Epidermal melanocyte (primary cell): ENCODE results near the gene ZFAND6.
"Not testable (repeated sequence)": the region's sequence is repeated elsewhere in the genome, so short reads cannot be mapped to it uniquely, and the experiment has no call there.

ENCODE experiments used
- DNase-seq: peaks from one replicate; pipeline ENCODE4 v3.0.0; 2011; ENCODE audit warnings: low spot score; ENCODE audit not compliant: insufficient read length

ZFAND6 gene

DNA sequence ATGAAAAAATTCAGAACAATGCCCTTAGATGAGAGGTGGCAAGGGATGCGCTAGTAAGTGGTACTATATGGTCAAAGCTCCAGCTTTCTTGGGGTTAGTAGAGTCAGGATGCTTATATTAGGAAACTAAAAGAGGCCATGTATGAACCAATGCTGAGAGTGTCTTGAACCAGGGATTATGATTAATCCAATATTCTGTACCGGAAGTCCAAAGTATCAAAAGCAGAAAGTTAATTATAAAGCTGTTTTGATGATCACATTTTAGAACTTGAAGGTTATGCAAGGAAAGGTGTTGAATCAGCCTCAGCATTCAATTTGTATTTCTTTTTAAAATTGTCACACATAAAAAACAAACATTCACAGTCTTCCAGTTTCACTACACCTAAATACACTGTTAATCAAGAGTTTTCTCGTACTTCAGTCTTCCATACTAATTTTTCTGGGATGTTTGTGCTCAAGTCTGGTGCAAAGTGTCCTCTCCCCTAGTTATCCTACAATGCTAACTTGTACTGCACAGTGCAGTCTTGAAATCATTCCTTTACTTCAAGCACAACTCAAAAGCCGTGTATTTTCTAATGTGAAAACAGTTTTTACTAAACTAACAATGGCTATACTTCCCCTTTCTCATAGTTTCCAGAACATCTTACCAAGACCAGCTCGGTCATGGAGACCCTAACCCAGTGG is 82.6 kb downstream of the ZFAND6 start:
- no peak for DNase-seq

DNA sequence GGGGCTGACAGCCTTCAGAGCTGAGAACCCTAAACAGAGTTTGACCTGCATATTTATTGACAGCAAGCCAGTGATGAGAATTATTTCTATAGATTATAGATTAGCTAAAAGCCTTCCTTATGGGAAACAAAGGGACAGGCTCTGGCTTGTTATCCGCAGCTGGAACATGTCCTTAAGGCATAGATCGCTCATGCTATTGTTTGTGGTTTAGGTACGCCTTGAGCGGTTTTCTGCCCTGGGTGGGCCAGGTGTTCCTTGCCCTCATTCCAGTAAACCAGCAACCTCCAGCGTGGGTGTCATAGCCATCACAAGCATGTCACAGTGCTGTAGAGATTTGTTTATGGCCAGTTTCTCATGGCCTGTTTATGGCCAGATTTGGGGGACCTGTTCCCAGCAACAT is 83.2 kb downstream of the ZFAND6 start:
- no peak for DNase-seq

DNA sequence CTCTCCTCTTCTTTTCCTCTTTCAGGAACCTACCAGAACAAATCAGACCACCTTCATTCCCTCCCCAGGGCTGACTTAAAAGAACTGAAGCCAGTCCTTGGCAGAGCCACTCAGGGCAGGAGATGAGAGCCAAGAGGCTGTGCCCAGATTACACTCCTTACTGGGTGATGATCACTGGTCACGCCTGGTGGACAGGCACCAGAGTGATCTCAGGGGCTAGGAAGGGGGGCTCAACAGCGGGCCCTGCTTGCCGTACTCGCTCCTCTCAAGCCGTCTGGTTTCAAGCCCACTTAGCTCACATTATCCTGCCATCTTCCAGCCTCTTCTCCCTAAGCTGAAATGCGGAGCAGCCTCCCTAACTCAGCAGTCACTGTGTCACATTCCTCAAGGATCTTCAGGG is 91.7 kb downstream of the ZFAND6 start:
- DNase-seq: no peak

- no peak for DNase-seq
Observed at GRCh38 chr15:80151576-80151975, 92.1 kb downstream of the ZFAND6 start.

- peak; percentile 87 for DNase-seq
Observed at GRCh38 chr15:80152180-80152895, 92.9 kb downstream of the ZFAND6 start.

- DNase-seq: no peak
Observed at GRCh38 chr15:80152896-80153876, 93.7 kb downstream of the ZFAND6 start, which contains the start of gene FAH. Gene FAH, plus strand, starts transcription at chr15:80152999. Its CDS starts 56 bp downstream, at chr15:80153055.

- no peak for DNase-seq
Observed at GRCh38 chr15:80153900-80154299, 94.4 kb downstream of the ZFAND6 start.

- DNase-seq: no peak
Observed at GRCh38 chr15:80154336-80154735, 94.9 kb downstream of the ZFAND6 start.

DNA sequence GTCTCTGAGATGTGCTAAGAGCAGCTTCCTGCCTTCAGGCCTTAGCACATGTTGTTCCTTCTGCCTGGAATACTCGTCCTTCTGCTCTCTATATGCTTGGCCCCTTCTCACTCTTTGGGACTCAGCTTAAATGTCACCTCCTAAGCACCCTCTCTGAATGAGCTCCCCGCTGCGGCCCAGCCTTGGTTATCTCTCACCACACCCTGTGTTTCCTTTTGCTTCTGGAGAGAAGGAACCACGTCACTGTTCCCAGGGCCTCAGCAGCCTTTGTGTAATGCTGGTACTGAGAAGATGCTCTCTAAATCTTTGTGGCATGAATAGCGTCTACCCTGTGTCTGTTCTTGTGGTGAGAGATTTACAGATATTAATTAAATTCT is 95.5 kb downstream of the ZFAND6 start:
- DNase-seq: no peak

- DNase-seq: not testable (repeated sequence)
Observed at GRCh38 chr15:80155378-80156175, 96.1 kb downstream of the ZFAND6 start.

- DNase-seq: no peak
Observed at GRCh38 chr15:80156176-80156720, 96.8 kb downstream of the ZFAND6 start.

DNA sequence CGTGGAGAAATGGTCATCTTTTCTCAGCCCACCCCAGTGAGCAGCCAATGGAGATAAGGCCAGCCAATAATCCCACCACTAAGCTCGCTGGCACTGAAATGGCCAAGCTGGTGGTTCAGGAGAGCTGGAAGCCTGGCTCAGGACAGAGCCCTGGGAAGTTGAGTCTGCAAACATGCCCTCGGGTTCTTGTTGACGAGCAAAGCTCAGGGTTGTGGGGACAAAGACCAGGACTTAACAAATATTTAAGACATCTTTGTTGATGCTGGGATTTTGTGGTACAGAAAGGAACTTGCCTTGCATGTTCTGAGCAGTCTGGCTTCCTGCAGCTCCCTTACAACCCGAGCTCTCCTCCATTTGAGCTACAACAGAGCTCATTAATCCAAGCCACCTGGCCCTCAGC is 97.7 kb downstream of the ZFAND6 start:
- DNase-seq: no peak

DNA sequence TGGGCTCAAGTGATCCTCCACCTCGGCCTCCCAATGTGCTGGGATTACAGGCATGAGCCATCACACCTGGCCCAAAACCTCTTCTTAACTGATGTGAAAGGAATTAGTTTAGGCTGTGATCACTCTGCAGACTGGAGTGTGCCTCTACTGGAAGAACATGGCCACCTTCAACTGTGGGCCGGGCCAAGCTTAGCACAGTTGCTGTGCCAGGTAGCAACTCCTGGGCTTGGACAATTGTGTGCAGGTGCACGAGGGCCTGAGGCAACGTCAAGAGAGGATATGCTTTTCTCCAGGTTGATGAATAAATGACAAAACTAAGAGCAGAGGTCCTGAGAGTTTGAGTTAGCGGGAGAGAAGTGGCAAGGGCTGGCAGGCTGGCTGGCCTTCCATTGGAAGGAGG is 99.8 kb downstream of the ZFAND6 start:
- DNase-seq: no peak

DNA sequence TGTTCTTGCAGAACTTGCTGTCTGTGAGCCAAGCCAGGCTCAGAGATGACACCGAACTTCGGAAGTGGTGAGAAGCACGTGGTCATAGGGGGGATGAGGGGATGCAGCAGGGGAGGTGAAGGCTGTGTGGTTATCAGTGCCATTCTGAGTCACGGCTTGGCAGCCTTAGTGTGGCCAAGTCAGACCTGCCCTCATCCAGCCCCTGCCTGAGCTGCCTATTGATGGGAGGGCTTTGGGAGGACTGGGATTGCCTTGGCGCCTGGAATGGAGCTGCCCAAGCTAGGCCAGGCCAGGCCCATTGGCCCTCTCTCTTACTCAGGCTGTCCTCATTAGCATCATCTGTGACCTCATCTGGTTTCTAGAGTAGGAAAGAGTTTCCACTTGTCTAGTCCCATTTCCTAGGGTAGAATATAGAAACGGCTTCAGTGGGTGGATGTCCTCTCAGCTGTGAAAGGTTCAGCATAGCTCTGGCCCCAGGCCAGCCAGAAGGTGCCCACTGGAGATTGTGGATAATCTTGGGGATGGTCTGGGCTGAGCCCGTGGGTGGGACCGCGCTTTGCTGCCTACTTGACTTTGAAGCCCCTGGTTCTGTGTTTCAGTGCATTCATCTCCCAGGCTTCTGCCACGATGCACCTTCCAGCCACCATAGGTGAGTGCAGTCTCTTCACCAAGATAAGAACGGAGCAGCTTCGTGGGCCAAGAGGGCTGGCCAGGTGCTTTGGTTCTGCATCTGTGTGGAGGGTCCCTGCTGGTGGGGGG is 100.5 kb downstream of the ZFAND6 start:
- DNase-seq: no peak

- DNase-seq: peak; percentile 63
Observed at GRCh38 chr15:80160570-80161156, 101.2 kb downstream of the ZFAND6 start.

DNA sequence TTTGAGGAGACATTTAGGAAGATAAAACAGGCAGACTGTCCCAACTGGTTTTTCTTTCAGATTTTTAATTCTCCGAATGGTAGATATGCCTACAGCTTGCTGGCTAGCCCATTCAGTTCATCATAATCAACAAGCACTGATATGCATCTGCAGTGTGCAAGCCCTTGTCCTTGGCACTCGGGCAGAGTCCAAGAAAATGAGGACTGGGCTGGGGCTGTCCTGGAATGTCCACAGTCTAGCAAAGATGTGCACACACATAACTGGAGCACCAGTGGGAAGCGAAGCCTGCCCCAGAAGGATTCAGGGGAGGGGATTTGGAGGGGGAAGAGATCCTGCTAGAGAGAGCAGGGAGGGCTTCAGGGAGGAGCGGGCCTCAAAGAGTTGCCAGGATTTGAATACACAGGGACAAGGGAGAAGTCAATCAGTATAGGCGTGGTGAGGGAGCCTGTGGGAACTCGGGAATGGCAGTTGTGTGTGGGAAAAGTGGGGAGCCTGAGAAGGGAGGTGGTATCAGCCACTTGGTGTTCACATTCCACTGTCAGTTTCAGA is 102.1 kb downstream of the ZFAND6 start:
- no peak for DNase-seq

DNA sequence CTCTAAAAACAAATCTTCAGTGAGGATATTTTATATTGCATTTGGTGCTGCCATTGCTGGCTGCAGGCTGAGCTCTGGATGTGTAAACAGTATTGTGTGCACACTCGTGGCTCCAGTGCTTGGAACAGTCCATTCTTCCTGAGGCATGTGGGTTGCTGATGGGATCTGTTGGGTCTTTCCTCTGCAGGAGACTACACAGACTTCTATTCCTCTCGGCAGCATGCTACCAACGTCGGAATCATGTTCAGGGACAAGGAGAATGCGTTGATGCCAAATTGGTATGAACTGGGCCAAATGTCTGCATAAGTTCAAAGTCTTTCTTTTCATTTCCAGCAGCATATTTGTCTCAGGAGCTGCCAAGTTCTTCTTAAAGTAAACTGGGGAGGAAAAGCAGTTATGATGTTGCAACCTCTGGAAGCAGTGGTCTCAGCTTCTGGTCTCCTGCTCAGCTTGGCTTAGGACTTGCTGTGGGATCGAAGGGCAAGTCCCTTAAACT is 102.6 kb downstream of the ZFAND6 start:
- no peak for DNase-seq

DNA sequence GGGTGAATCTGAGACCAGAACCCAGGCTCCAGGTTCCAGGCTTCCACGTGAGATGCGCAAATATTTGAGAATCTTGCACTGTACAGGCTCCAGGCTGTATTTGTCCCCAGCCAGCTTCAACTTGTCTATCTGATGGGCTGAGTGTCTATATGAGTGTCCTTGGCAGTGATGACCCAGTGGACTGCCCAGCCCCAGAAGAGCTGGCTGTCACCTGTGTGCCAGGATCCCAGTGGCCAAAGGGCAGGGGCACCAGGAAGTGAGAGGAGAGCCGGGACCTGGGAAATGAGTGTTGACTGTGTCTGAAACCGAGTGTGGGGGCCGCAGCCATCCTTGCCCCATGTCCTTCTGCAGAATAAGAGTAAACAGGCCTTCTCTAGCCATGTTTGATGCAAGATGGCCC is 103.7 kb downstream of the ZFAND6 start:
- DNase-seq: no peak

- no peak for DNase-seq
Observed at GRCh38 chr15:80163897-80164296, 104.4 kb downstream of the ZFAND6 start.
